Left ventricle myocardium inferior (tissue), 1 donor: Measurements from ENCODE around the gene ELMO1. TPM values are rescaled to one million over a fixed set of nuclear protein-coding genes. Genes with fewer than 3 reads are reported as not detected.

ENCODE experiments used
- DNase-seq: peaks from one replicate; pipeline ENCODE4 v3.0.0-alpha.2; 2020
- H3K27ac ChIP-seq: fragments of 200-600 bp; replicated peaks from 2 replicates; pipeline ENCODE4 v1.8.0; 2021
- H3K27me3 ChIP-seq: fragments of 200-600 bp; 2 replicates; pipeline ENCODE4 v1.8.0; 2021; ENCODE audit warnings: low read depth
- H3K36me3 ChIP-seq: fragments of 200-600 bp; 2 replicates; pipeline ENCODE4 v1.8.0; 2021
- H3K4me1 ChIP-seq: fragments of 200-600 bp; 2 replicates; pipeline ENCODE4 v1.8.0; 2021
- H3K4me3 ChIP-seq: fragments of 200-600 bp; 2 replicates; pipeline ENCODE4 v1.8.0; 2021; ENCODE audit warnings: mild to moderate bottlenecking, moderate library complexity
- H3K9me3 ChIP-seq: fragments of 200-600 bp; replicated peaks from 2 replicates; pipeline ENCODE4 v1.8.0; 2021
- intact Hi-C: fragments of 100-400 bp; cut with micrococcal nuclease; formaldehyde crosslinking; loops from one replicate; pipeline ENCODE4 v1.11.0; 2022
- total RNA-seq: library from RNA; stranded (reverse); fragmentation: NEBNext Ultra II Directional; extraction: Animal tissue kit (Norgen Biotek cat#: 25700); gene quantifications from one replicate; pipeline ENCODE4 v1.2.1, GENCODE V29; 2021
- TF ChIP-seq, protein P1 (sequence below): fragments of 200-600 bp; IDR thresholded peaks from 2 replicates; pipeline ENCODE4 v1.8.0; 2021; ENCODE audit warnings: antibody characterized with exemption, mild to moderate bottlenecking, borderline replicate concordance
- donor health status: DM: no; HTN: yes; CAD: no; lungs with severe emphysema.

The ELMO1 gene
- total RNA-seq, 1 donor from 2014 or later = 10.0 TPM

DNA sequence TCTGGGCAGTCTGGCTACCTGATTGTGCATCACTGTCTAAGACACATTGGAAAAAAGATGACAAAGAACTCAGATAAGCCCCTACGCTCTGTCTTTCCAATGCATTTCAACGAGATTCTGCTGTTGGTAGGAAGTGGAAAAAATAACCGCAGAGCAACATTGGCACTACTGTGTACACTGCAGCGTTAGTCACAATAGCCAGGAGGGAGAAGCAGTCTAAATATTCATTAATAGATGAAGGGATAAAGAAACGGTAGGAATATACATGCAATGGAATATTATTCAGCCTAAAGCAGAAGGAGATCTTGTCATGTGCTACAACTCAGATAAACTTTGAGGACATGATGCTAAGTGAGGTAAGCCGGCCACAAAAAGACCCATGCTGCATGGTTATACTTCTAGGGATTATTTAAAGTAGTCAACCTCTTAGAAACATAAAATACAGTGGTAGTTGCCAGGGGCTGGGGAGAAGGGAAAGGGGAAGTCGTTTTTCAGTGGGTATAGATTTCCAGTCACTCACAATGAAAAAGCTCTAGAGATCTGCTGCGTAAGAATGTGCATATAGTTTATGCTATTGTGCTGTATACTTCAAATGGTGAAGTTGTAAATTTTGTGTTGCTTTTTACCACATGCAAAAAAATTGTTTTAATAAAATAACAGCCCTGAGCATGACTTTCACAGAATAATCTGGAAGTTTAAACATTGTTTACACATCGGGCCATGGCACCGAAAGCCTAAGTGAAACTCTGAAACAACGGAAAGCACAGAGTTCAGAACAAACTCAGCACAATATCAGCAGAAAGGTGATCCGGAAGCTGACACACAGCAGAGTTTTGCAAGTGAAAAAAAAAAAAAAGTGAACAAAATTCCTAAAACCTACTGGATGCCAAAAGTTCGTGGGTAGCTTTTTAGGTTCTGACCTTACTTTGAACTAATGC lies 40.1 kb downstream of the ELMO1 start:
- Histone ChIP-seq H3K36me3 (peaks cover 5% of the 10 kb centered on the region), H3K4me1 (peaks cover 60% of the 10 kb centered on the region), H3K27me3 (no peaks in the 10 kb centered on the region), H3K9me3 (peaks cover 10% of the 10 kb centered on the region), H3K4me3 (peak overlapping the region; percentile 12), H3K27ac (peak overlapping the region; percentile 53)
- TF ChIP-seq, protein P1, sequence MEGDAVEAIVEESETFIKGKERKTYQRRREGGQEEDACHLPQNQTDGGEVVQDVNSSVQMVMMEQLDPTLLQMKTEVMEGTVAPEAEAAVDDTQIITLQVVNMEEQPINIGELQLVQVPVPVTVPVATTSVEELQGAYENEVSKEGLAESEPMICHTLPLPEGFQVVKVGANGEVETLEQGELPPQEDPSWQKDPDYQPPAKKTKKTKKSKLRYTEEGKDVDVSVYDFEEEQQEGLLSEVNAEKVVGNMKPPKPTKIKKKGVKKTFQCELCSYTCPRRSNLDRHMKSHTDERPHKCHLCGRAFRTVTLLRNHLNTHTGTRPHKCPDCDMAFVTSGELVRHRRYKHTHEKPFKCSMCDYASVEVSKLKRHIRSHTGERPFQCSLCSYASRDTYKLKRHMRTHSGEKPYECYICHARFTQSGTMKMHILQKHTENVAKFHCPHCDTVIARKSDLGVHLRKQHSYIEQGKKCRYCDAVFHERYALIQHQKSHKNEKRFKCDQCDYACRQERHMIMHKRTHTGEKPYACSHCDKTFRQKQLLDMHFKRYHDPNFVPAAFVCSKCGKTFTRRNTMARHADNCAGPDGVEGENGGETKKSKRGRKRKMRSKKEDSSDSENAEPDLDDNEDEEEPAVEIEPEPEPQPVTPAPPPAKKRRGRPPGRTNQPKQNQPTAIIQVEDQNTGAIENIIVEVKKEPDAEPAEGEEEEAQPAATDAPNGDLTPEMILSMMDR = no peak
- DNase-seq = no peak
- intact Hi-C loops = no loop called here

DNA sequence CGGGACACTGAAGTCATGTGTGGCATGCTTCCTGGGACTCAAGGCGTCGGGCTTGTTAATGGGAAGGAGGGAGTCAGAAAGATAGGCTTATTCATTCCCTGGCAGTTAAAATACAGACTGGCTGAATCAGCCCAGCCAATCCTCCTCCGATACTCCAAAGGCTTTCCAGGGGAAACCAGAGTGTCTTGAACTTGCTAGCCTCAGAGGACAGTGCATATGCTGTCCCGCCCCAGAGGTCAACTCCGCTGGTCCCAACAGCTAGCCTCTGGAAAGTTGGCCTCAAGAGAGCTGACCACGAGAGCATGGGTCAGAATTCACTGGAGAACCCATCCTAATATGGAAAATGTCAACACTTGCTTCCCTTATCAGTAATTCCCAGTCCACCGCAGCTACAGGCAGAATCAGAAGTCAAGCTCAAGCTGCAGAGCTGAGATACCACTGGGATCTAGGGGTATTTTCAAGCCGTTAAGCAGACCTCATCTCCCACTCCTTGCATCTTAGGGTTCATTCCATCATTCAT lies 43.0 kb downstream of the ELMO1 start:
- intact Hi-C loops = no loop called here
- DNase-seq = peak; percentile 67
- Histone ChIP-seq H3K4me1 (peaks cover 49% of the 10 kb centered on the region), H3K27ac (peak overlapping the region; percentile 64), H3K27me3 (no peaks in the 10 kb centered on the region), H3K9me3 (no peaks in the 10 kb centered on the region), H3K36me3 (no peaks in the 10 kb centered on the region), H3K4me3 (no peak overlapping the region)
- TF ChIP-seq, protein P1 = no peak

DNA sequence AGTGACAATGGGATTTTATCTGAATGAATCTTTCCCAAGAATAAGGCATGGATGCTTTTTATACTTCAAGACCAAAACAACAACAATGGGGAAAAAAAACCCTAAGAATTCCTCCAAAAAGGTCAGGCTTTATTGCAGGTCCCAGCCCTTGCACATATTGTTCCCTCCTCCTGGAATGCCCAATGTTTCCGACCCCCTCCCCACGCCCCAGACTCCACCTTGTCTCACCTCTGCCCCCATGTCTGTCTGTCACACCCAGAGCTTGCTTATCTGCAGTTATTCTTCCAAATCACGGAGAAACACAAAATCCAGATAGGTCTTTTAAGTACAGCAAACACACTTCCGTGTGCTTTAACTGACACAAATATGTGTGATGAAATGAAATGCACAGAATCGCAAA lies 43.5 kb downstream of the ELMO1 start:
- Histone ChIP-seq H3K9me3 (no peaks in the 10 kb centered on the region), H3K27me3 (no peaks in the 10 kb centered on the region), H3K4me3 (no peak overlapping the region), H3K27ac (peak overlapping the region; percentile 64), H3K36me3 (no peaks in the 10 kb centered on the region), H3K4me1 (peaks cover 47% of the 10 kb centered on the region)
- TF ChIP-seq, protein P1 = no peak
- intact Hi-C loops = no loop called here
- no peak for DNase-seq

DNA sequence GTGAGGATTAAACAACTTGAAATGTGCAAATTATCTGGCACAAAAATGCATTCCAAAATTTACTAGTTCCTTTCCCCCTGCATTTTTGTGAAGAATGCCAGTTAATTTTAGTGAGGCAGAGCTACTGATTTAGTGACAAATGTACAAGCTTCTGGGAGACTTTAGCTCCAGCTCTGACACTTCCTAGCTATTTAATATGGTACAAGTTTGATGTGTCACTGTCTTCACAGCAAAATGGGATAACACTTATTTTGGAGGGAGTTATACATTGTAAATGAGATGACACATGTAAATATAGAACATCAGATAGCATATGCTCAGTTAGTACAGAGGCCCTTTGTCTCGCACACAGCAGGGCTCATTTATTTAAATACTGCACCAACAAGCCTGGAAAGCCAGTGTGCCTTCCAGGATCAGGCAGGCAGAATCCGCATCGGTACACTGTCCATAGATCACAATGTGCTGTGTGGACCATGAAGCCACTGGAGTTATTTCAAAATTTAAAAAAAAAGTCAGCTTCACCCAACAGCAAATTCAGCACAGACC lies 48.7 kb downstream of the ELMO1 start:
- peaks cover 27% of the 10 kb centered on the region for H3K4me1 ChIP-seq
- intact Hi-C loops = no loop called here
- DNase-seq = no peak
- H3K36me3 ChIP-seq = no peaks in the 10 kb centered on the region
- TF ChIP-seq, protein P1 = no peak
- no peak overlapping the region for H3K27ac ChIP-seq
- no peaks in the 10 kb centered on the region for H3K27me3 ChIP-seq
- H3K9me3 ChIP-seq = no peaks in the 10 kb centered on the region
- H3K4me3 ChIP-seq = no peak overlapping the region

DNA sequence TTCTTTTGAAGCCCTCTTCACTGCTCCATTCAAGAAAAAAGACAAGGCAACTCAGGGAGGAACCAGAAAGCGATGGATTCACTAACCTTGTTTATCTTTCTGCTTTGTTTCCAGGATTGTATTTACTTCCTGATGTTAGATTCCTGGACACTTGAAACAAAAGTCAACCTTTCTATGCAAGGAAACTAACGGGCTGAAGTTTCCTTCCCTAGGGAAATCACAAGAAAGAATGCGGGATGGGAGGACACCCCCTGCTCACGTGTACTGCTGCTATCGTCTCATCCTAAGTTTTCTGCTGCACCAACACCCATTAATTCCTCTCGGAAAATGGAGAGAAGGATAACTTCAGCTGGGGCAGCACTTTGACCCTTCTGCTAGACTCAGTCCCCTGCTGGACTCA lies 50.3 kb downstream of the ELMO1 start:
- TF ChIP-seq, protein P1 = no peak
- no peaks in the 10 kb centered on the region for H3K9me3 ChIP-seq
- no peak for DNase-seq
- no peaks in the 10 kb centered on the region for H3K27me3 ChIP-seq
- peak overlapping the region; percentile 67 for H3K27ac ChIP-seq
- no peak overlapping the region for H3K4me3 ChIP-seq
- intact Hi-C loops = no loop called here
- peaks cover 21% of the 10 kb centered on the region for H3K4me1 ChIP-seq
- no peaks in the 10 kb centered on the region for H3K36me3 ChIP-seq
